Measurements from ENCODE around the gene FBXO31. TPM values are rescaled to one million over a fixed set of nuclear protein-coding genes. Genes with fewer than 3 reads are reported as not detected.

Gene FBXO31
- total RNA-seq, 1 experiment from 2014 or later, result 18.8 TPM

- H3K27ac ChIP-seq, result no peak overlapping the region
- no peaks in the 10 kb centered on the region for H3K9me2 ChIP-seq (ENCODE audit: insufficient read depth)
- no peak overlapping the region for H3K4me3 ChIP-seq
- H3F3A ChIP-seq (ENCODE audit: insufficient read depth, low read depth), result no peaks in the 10 kb centered on the region
- H3K36me3 ChIP-seq (ENCODE audit: low read depth), result no peaks in the 10 kb centered on the region
- BruUV-seq (replicated peaks), result no TSS peak
- intact Hi-C loops (cut with micrococcal nuclease; ENCODE audit: unreplicated experiment), result no loop called here
- no peaks in the 10 kb centered on the region for H3K27me3 ChIP-seq (ENCODE audit: insufficient read depth, low read depth)
- no peak for DNase-seq
- no peaks in the 10 kb centered on the region for H3K79me2 ChIP-seq (ENCODE audit: low read depth)
- H3K4me1 ChIP-seq (replicated peaks; ENCODE audit: insufficient read depth), result no peaks in the 10 kb centered on the region
- ChIA-PET POLR2A (ENCODE audit: unreplicated experiment) (no interaction called here), CTCF (no interaction called here)
- TF ChIP-seq CTCF (conservative IDR thresholded peaks at IDR 0.05), result no peak
- no peak for TF ChIP-seq EZH2 (IDR thresholded peaks at IDR 0.05; ENCODE audit: low read depth)
- H3K9me3 ChIP-seq (ENCODE audit: insufficient read depth, low read depth), result no peaks in the 10 kb centered on the region
- H2AFZ ChIP-seq, result no peak overlapping the region
- no peak overlapping the region for H3K4me2 ChIP-seq
- peaks cover 5% of the 10 kb centered on the region for H4K20me1 ChIP-seq (ENCODE audit: insufficient read depth)
These were observed 39.9 kb upstream of the FBXO31 start for GRCh38 chr16:87423429-87423828.

- Histone ChIP-seq H3K4me2 (no peak overlapping the region), H3F3A (ENCODE audit: insufficient read depth, low read depth) (no peaks in the 10 kb centered on the region), H2AFZ (no peak overlapping the region), H4K20me1 (ENCODE audit: insufficient read depth) (peaks cover 10% of the 10 kb centered on the region), H3K27me3 (ENCODE audit: insufficient read depth, low read depth) (no peaks in the 10 kb centered on the region), H3K9me2 (ENCODE audit: insufficient read depth) (no peaks in the 10 kb centered on the region), H3K4me1 (replicated peaks; ENCODE audit: insufficient read depth) (no peaks in the 10 kb centered on the region), H3K27ac (no peak overlapping the region), H3K79me2 (ENCODE audit: low read depth) (no peaks in the 10 kb centered on the region), H3K36me3 (ENCODE audit: low read depth) (no peaks in the 10 kb centered on the region), H3K4me3 (no peak overlapping the region), H3K9me3 (ENCODE audit: insufficient read depth, low read depth) (no peaks in the 10 kb centered on the region)
- no peak for DNase-seq
- TF ChIP-seq EZH2 (IDR thresholded peaks at IDR 0.05; ENCODE audit: low read depth), result no peak
- TF ChIP-seq CTCF (conservative IDR thresholded peaks at IDR 0.05), result no peak
- POLR2A ChIA-PET (ENCODE audit: unreplicated experiment), result no interaction called here
- intact Hi-C loops (cut with micrococcal nuclease; ENCODE audit: unreplicated experiment), result no loop called here
- no TSS peak for BruUV-seq (replicated peaks)
- CTCF ChIA-PET, result no interaction called here
These were observed 38.5 kb upstream of the FBXO31 start for GRCh38 chr16:87422106-87422505.

GRCh38 chr16:87421003-87421912, 37.7 kb upstream of the FBXO31 start:
- ChIA-PET CTCF (interaction anchor here (1.6 kb wide), 1 partner anchor 215 kb away, joined by 6 read pairs; no protein-coding TSS in a partner anchor), POLR2A (ENCODE audit: unreplicated experiment) (no interaction called here)
- TF ChIP-seq EZH2 (IDR thresholded peaks at IDR 0.05; ENCODE audit: low read depth) (no peak), CTCF (conservative IDR thresholded peaks at IDR 0.05) (peak; percentile 14; the same call in 1 of the 2 replicates)

More at GRCh38 chr16:87421003-87421912, 37.7 kb upstream of the FBXO31 start:
- no peak overlapping the region for H2AFZ ChIP-seq
- peaks cover 5% of the 10 kb centered on the region for H4K20me1 ChIP-seq (ENCODE audit: insufficient read depth)
- H3K27ac ChIP-seq, result no peak overlapping the region
- H3K4me1 ChIP-seq (replicated peaks; ENCODE audit: insufficient read depth), result no peaks in the 10 kb centered on the region
- H3K4me3 ChIP-seq, result no peak overlapping the region
- no peaks in the 10 kb centered on the region for H3K9me2 ChIP-seq (ENCODE audit: insufficient read depth)
- no peak for DNase-seq
- H3K27me3 ChIP-seq (ENCODE audit: insufficient read depth, low read depth), result no peaks in the 10 kb centered on the region
- no TSS peak for BruUV-seq (replicated peaks)
- no peaks in the 10 kb centered on the region for H3K36me3 ChIP-seq (ENCODE audit: low read depth)
- H3K79me2 ChIP-seq (ENCODE audit: low read depth), result no peaks in the 10 kb centered on the region
- no peaks in the 10 kb centered on the region for H3K9me3 ChIP-seq (ENCODE audit: insufficient read depth, low read depth)
- no peak overlapping the region for H3K4me2 ChIP-seq
- H3F3A ChIP-seq (ENCODE audit: insufficient read depth, low read depth), result no peaks in the 10 kb centered on the region
- intact Hi-C loops (cut with micrococcal nuclease; ENCODE audit: unreplicated experiment), result no loop called here

Measured in PC-9 (cell line).